Measurements from ENCODE around the gene SHFL. TPM values are rescaled to one million over a fixed set of nuclear protein-coding genes. Genes with fewer than 3 reads are reported as not detected.

SHFL gene
- total RNA-seq, 1 donor from 2014 or later, result 2.2 TPM

- H3K27me3 Mint-ChIP-seq, result peaks cover 24% of the 10 kb centered on the region
- H3K9me3 Mint-ChIP-seq (ENCODE audit: low read depth), result no peaks in the 10 kb centered on the region
- H3K27ac Mint-ChIP-seq, result no peak overlapping the region
- H3K36me3 Mint-ChIP-seq (ENCODE audit: insufficient read depth), result no peaks in the 10 kb centered on the region
- H3K4me3 Mint-ChIP-seq (ENCODE audit: low read depth), result no peak overlapping the region
- TF ChIP-seq CTCF (IDR thresholded peaks at IDR 0.05; ENCODE audit: unreplicated experiment), result no peak
- no peak for DNase-seq (ENCODE audit: low spot score, unreplicated experiment)
- H3K4me1 Mint-ChIP-seq (ENCODE audit: low read depth), result no peaks in the 10 kb centered on the region
Observed at GRCh38 chr19:10100163-10100785, 14.2 kb downstream of the SHFL start.

GRCh38 chr19:10102787-10103236 lies 16.7 kb downstream of the SHFL start:
- peaks cover 8% of the 10 kb centered on the region for H3K4me1 Mint-ChIP-seq (ENCODE audit: low read depth)
- no peaks in the 10 kb centered on the region for H3K36me3 Mint-ChIP-seq (ENCODE audit: insufficient read depth)
- H3K27ac Mint-ChIP-seq, result no peak overlapping the region
- no peaks in the 10 kb centered on the region for H3K9me3 Mint-ChIP-seq (ENCODE audit: low read depth)
- H3K27me3 Mint-ChIP-seq, result peaks cover 19% of the 10 kb centered on the region
- no peak for DNase-seq (ENCODE audit: low spot score, unreplicated experiment)
- TF ChIP-seq CTCF (IDR thresholded peaks at IDR 0.05; ENCODE audit: unreplicated experiment), result no peak
- H3K4me3 Mint-ChIP-seq (ENCODE audit: low read depth), result no peak overlapping the region

DNA sequence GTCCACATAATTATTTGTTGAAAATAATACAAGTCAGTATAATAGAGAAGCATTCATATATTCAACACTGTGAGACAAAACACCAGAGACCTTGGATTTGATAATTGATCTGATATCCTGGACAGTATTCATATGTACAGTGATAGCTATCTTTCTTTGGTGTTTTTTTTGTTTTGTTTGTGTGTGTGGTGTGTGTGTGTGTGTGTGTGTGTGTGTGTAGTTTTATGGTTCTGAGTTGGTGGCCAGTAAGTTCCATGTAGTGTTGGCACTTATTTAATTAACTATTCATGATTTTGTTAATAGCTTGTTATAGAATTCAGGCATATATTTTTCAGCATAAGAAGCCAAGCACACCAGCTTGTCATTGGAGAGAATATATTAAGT lies 18.0 kb downstream of the SHFL start:
- peaks cover 9% of the 10 kb centered on the region for H3K27me3 Mint-ChIP-seq
- H3K9me3 Mint-ChIP-seq (ENCODE audit: low read depth), result no peaks in the 10 kb centered on the region
- H3K4me3 Mint-ChIP-seq (ENCODE audit: low read depth), result no peak overlapping the region
- no peak overlapping the region for H3K27ac Mint-ChIP-seq
- no peak for DNase-seq (ENCODE audit: low spot score, unreplicated experiment)
- no peaks in the 10 kb centered on the region for H3K36me3 Mint-ChIP-seq (ENCODE audit: insufficient read depth)
- no peak for TF ChIP-seq CTCF (IDR thresholded peaks at IDR 0.05; ENCODE audit: unreplicated experiment)
- peaks cover 8% of the 10 kb centered on the region for H3K4me1 Mint-ChIP-seq (ENCODE audit: low read depth)

DNA sequence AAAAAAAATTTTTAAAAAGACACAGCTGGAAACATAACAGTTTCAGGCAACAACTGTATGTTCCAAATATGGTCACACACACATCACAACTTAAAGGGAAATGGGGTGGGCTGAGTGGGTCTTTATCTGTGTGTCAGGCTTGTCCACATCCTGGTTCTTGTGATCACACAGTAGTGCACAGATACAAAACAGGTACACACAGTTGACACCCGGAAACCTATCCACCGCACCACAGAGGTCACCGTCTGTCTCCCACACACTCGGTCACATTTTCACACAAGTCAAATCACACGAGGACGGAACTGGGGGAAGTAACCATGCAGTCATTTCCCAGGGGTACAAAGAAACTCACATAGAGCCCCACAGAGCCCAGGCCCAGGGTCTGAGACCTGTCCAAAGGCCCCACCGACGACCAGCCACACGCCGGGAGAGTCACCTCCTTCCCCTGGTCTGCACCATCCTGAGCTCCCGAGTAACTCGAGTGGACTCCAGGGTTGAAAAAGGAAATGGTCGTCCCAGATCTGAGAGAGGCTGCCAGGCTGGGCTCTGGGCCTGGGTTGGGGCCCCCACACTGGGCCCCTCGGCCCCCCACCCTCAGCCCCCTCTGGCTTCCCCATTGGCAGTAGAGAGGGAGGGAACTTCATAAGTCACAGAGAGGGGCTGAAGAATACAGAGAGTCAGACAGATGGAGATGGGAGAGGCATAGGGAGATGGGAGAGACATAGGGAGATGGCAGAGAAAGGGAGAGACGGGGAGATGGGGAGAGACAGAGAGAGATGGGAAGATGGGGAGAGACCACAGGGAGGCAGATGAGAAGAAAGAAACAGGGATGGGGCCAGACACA lies 18.8 kb downstream of the SHFL start:
- H3K27ac Mint-ChIP-seq, result no peak overlapping the region
- H3K36me3 Mint-ChIP-seq (ENCODE audit: insufficient read depth), result peaks cover 4% of the 10 kb centered on the region
- peaks cover 4% of the 10 kb centered on the region for H3K27me3 Mint-ChIP-seq

More for the DNA sequence above, 18.8 kb downstream of the SHFL start:
- no peaks in the 10 kb centered on the region for H3K9me3 Mint-ChIP-seq (ENCODE audit: low read depth)
- peak overlapping the region; percentile 7 for H3K4me3 Mint-ChIP-seq (ENCODE audit: low read depth)
- H3K4me1 Mint-ChIP-seq (ENCODE audit: low read depth), result peaks cover 8% of the 10 kb centered on the region
- no peak for TF ChIP-seq CTCF (IDR thresholded peaks at IDR 0.05; ENCODE audit: unreplicated experiment)
- DNase-seq (ENCODE audit: low spot score, unreplicated experiment), result no peak
